WTC11 (cell line): ENCODE results near the gene TBKBP1.

Experiments used
- CTCF ChIP-seq: fragments of 200-600 bp; IDR thresholded peaks from 2 replicates; pipeline ENCODE4 v1.8.0; 2022; ENCODE audit warnings: antibody characterized with exemption
- IRF1 ChIP-seq: sonication (generic); formaldehyde crosslinking; IDR thresholded peaks from 2 replicates; pipeline ENCODE4 v1.8.0; 2023; ENCODE audit warnings: missing genetic modification reagents
- MLX ChIP-seq: sonication (generic); formaldehyde crosslinking; IDR thresholded peaks from 2 replicates; pipeline ENCODE4 v1.8.1; 2023; ENCODE audit warnings: mild to moderate bottlenecking, missing genetic modification reagents, moderate library complexity
- USF1 ChIP-seq: sonication (generic); formaldehyde crosslinking; IDR thresholded peaks from 2 replicates; pipeline ENCODE4 v1.8.0; 2022; ENCODE audit warnings: mild to moderate bottlenecking, missing genetic modification reagents

- TF ChIP-seq USF1 (CRISPR knock-in tag), result no peak
- no peak for TF ChIP-seq CTCF
- no peak for TF ChIP-seq IRF1 (CRISPR knock-in tag)
- no peak for TF ChIP-seq MLX (CRISPR knock-in tag)
These were observed 10.2 kb downstream of the TBKBP1 start for GRCh38 chr17:47704116-47704515.
